BLaER1 (cell line): ENCODE results near the gene ATM.
A peak's percentile ranks its signal among the peaks of the same experiment; 100 is the strongest.
"Not testable (repeated sequence)": the region's sequence is repeated elsewhere in the genome, so short reads cannot be mapped to it uniquely, and the experiment has no call there.

Experiments used
- H3K27ac ChIP-seq: shearing (Covaris generic); formaldehyde crosslinking; 2 replicates; pipeline ENCODE4 v1.8.1; 2022
- H3K27me3 ChIP-seq: shearing (Covaris generic); formaldehyde crosslinking; 2 replicates; pipeline ENCODE4 v1.8.1; 2022
- H3K36me3 ChIP-seq: shearing (Covaris generic); formaldehyde crosslinking; 2 replicates; pipeline ENCODE4 v1.8.1; 2022
- H3K4me1 ChIP-seq: shearing (Covaris generic); formaldehyde crosslinking; 2 replicates; pipeline ENCODE4 v1.8.1; 2022
- H3K4me2 ChIP-seq: shearing (Covaris generic); formaldehyde crosslinking; 2 replicates; pipeline ENCODE4 v1.8.1; 2022
- H3K4me3 ChIP-seq: shearing (Covaris generic); formaldehyde crosslinking; 2 replicates; pipeline ENCODE4 v1.8.1; 2022
- H3K9ac ChIP-seq: shearing (Covaris generic); formaldehyde crosslinking; 2 replicates; pipeline ENCODE4 v1.8.1; 2022
- H3K9me3 ChIP-seq: shearing (Covaris generic); formaldehyde crosslinking; 2 replicates; pipeline ENCODE4 v1.8.1; 2022
- H4K20me1 ChIP-seq: shearing (Covaris generic); formaldehyde crosslinking; 2 replicates; pipeline ENCODE4 v1.8.1; 2022
- Cebpa-rat ChIP-seq: shearing (Covaris generic); IDR thresholded peaks from 2 replicates; pipeline ENCODE4 v1.8.1; 2022

ATM gene

DNA sequence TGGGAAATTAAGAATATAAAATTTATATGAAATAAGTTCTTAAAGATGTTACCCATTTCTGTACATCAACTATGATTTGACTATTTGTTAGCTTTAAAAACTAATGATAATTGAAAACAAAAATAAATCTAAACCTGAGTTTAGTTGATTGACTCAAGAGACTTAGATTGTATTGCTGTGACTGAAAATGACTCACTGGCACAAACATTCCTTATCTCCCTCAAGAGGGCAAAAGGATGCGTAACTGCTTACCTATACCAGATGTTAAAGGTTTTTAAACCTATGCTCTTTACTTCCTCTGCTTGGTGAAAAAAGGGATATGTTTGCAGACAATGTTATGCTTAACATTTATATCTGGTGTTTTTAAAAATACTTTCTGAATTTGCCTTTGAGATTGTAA lies 30.3 kb downstream of the ATM start:
- H3K27me3 ChIP-seq = no peaks in the 10 kb centered on the region
- no peak overlapping the region for H3K4me2 ChIP-seq
- H3K36me3 ChIP-seq = peaks cover 71% of the 10 kb centered on the region
- H3K9me3 ChIP-seq = no peaks in the 10 kb centered on the region
- TF ChIP-seq Cebpa-rat = no peak
- no peak overlapping the region for H3K27ac ChIP-seq
- H4K20me1 ChIP-seq = no peaks in the 10 kb centered on the region
- H3K9ac ChIP-seq = no peak overlapping the region
- H3K4me3 ChIP-seq = no peak overlapping the region
- no peaks in the 10 kb centered on the region for H3K4me1 ChIP-seq

DNA sequence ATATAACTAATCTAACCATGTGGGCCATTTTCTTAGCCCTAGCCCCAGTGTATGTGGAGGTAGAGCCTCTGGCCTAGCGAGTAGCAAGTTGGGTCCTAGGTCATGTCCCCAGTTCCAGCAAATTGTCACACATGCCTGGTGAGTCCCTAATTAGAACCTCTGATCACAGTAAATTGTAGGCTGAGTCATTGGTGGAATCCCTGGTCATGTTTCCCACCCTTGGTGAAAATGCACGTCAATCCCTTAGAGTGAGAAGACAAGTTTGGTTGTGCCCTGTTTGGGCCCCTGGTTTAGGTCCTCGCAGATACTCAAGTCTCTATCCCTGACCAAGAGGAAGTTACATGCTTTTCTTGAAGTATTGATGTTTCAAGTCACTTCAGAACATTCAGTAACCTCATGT lies 46.7 kb downstream of the ATM start:
- Histone ChIP-seq H3K4me3 (no peak overlapping the region), H3K36me3 (peaks cover 63% of the 10 kb centered on the region), H3K9me3 (peaks cover 20% of the 10 kb centered on the region), H3K27ac (no peak overlapping the region), H3K4me2 (no peak overlapping the region), H3K4me1 (no peaks in the 10 kb centered on the region), H3K9ac (no peak overlapping the region), H3K27me3 (no peaks in the 10 kb centered on the region), H4K20me1 (no peaks in the 10 kb centered on the region)
- TF ChIP-seq Cebpa-rat = no peak

DNA sequence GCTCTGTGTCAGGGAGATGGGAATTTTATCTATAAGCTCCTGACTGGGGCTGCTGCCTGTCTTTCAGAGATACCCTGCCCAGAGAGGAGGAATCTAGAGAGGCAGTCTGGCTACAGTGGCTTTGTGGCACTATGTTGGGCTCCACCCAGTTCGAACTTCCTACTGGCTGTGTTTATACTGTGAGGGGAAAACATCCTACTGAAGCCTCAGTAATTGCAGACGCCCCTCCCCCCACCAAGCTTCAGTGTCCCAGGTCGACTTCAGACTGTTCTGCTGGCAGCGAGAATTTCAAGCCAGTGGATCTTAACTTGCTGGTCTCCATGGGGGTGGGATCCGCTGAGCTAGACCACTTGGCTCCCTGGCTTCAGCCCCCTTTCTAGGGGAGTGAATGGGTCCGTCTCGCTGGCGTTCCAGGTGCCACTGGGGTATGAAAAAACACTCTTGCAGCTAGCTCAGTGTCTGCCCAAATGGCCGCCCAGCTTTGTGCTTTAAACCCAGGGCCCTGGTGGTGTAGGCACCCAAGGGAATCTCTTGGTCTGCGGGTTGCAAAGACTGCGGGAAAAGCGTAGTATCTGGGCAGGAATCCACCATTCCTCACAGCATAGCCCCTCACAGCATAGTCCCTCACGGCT lies 54.2 kb downstream of the ATM start:
- not testable (repeated sequence) for H3K27ac ChIP-seq, H3K27me3 ChIP-seq, H3K4me3 ChIP-seq, H3K4me1 ChIP-seq, H3K9ac ChIP-seq, H3K4me2 ChIP-seq, H4K20me1 ChIP-seq
- peaks cover 26% of the 10 kb centered on the region for H3K9me3 ChIP-seq
- H3K36me3 ChIP-seq = peaks cover 71% of the 10 kb centered on the region

DNA sequence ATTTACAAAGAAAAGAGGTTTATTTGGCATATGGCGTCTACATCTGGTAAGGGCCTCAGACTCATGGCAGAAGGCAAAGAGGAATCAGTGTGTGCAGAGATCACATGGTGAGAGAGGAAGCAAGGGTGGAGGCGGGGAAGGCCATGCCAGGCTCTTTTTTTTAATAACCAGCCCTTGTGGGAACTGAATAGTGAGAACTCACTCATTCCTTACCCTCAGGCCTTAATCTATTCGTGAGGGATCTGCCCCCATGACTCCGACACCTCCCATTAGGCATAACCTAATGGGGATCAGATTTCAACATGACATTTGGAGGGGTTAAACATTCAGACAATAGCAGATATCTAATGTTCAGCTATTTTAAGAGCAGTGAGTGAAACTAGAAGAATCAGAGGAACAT lies 55.7 kb downstream of the ATM start:
- Histone ChIP-seq H3K4me2 (no peak overlapping the region), H3K9me3 (peaks cover 16% of the 10 kb centered on the region), H3K36me3 (peaks cover 70% of the 10 kb centered on the region), H4K20me1 (no peaks in the 10 kb centered on the region), H3K27ac (no peak overlapping the region), H3K4me1 (no peaks in the 10 kb centered on the region), H3K4me3 (no peak overlapping the region), H3K9ac (no peak overlapping the region), H3K27me3 (no peaks in the 10 kb centered on the region)
- no peak for TF ChIP-seq Cebpa-rat

DNA sequence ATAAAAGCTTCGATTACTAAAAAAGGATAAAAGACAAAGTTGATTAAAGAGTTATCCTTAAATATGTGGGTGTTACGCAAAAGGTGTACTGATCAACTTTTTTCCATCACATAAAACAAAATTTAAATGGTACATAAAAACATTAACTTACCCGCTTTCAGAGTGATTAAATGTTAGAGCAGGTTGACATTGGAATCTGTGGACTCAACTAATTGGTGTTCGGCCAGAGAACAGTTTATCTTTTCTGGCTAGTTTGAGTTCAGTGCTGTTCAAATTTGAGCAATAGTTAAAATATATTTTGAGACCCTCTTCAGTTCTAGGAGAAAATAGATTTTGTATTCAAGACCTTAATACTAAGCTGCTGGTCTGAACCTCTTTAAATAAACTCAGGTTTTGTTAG lies 56.1 kb downstream of the ATM start:
- Histone ChIP-seq H3K27ac (no peak overlapping the region), H3K36me3 (peaks cover 68% of the 10 kb centered on the region), H3K9ac (no peak overlapping the region), H3K4me1 (no peaks in the 10 kb centered on the region), H3K9me3 (peaks cover 12% of the 10 kb centered on the region), H4K20me1 (no peaks in the 10 kb centered on the region), H3K4me3 (no peak overlapping the region), H3K27me3 (no peaks in the 10 kb centered on the region), H3K4me2 (no peak overlapping the region)
- no peak for TF ChIP-seq Cebpa-rat

DNA sequence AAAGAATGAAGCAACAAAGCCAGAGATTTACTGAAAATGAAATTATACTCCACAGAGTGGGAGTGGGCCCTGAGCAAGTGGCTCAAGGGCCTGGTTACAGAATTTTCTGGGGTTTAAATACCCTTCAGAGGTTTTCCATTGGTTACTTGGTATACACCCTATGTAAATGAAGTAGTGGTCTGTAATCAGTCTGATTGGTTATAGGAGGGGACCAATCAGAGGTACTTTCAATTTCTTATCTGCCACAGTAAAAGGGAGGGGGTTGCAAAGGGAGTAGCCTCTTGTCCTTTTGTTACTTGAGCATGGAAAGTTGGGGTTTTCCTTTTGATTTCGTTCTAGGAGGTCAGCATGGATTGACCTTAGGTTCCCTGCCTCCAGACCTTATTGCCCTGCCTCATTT lies 63.5 kb downstream of the ATM start:
- H3K9me3 ChIP-seq = no peaks in the 10 kb centered on the region
- H3K27me3 ChIP-seq = no peaks in the 10 kb centered on the region
- no peak for TF ChIP-seq Cebpa-rat
- H3K4me1 ChIP-seq = peaks cover 11% of the 10 kb centered on the region
- no peak overlapping the region for H3K27ac ChIP-seq
- H3K4me2 ChIP-seq = no peak overlapping the region
- no peaks in the 10 kb centered on the region for H4K20me1 ChIP-seq
- H3K9ac ChIP-seq = no peak overlapping the region
- peaks cover 81% of the 10 kb centered on the region for H3K36me3 ChIP-seq
- no peak overlapping the region for H3K4me3 ChIP-seq

DNA sequence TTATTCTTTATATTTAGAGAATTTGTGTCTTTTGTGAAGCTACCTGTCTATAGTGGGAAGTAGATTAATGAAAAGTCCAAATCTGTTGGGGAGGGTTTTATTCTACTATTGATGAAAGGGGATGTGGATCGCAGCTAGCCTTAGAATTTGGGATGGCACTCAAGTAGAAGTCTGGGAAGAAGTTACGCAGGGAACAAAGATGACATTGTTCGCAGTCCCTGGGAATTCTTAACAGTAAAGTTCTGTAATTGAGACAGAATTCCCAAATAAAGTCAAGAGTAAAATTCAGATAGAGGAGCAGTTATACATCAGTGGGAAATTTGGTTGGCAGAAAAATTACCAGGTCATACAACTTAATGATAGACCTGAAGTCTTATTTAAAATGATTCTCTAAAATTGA lies 64.1 kb downstream of the ATM start:
- no peak overlapping the region for H3K9ac ChIP-seq
- H4K20me1 ChIP-seq = no peaks in the 10 kb centered on the region
- H3K27ac ChIP-seq = no peak overlapping the region
- H3K4me1 ChIP-seq = peaks cover 11% of the 10 kb centered on the region
- TF ChIP-seq Cebpa-rat = no peak
- H3K27me3 ChIP-seq = no peaks in the 10 kb centered on the region
- H3K36me3 ChIP-seq = peaks cover 81% of the 10 kb centered on the region
- H3K4me2 ChIP-seq = no peak overlapping the region
- H3K9me3 ChIP-seq = no peaks in the 10 kb centered on the region
- no peak overlapping the region for H3K4me3 ChIP-seq

DNA sequence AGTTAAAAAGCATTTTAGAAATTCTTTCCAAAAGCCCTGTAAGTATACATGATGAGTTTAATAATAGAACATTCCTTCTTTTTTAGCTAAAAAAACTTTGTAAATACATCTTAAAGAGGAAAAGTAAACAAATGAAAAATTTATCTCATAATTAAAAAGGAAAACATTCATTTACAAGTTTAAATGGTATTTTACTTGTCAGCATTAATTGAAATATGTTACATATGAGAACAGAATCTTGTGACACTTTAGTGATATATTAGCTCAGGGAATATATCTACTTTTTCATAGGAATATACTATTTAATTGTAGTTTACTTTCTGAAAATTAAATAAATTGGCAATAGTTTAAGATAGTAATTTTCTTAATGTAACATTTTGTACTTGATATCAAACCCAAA lies 66.2 kb downstream of the ATM start:
- not testable (repeated sequence) for H3K4me2 ChIP-seq, H3K9ac ChIP-seq, H4K20me1 ChIP-seq, H3K4me3 ChIP-seq, H3K9me3 ChIP-seq, H3K27ac ChIP-seq, H3K27me3 ChIP-seq
- peaks cover 77% of the 10 kb centered on the region for H3K36me3 ChIP-seq
- peaks cover 11% of the 10 kb centered on the region for H3K4me1 ChIP-seq

DNA sequence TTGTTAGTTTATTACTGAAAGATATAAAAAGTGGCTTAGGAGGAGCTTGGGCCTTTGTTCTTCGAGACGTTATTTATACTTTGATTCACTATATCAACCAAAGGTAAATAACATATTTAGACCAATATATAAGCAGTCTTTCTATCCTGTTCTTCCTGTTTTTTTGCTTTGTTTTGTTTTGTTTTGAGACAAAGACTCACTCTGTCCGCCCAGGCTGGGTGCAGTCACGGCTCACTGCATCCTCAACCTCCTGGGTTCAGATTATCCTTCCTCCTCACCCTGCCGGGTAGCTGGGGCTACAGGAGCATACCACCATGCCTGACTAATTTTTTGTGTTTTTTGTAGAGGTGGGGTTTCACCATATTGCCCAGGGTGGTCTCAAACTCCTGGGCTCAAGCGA lies 66.8 kb downstream of the ATM start:
- H3K9me3 ChIP-seq = no peaks in the 10 kb centered on the region
- H3K9ac ChIP-seq = no peak overlapping the region
- H3K4me2 ChIP-seq = peak overlapping the region; percentile 72
- peaks cover 76% of the 10 kb centered on the region for H3K36me3 ChIP-seq
- peaks cover 11% of the 10 kb centered on the region for H3K4me1 ChIP-seq
- no peaks in the 10 kb centered on the region for H4K20me1 ChIP-seq
- H3K27ac ChIP-seq = peak overlapping the region; percentile 67
- H3K4me3 ChIP-seq = no peak overlapping the region
- no peak for TF ChIP-seq Cebpa-rat
- no peaks in the 10 kb centered on the region for H3K27me3 ChIP-seq

DNA sequence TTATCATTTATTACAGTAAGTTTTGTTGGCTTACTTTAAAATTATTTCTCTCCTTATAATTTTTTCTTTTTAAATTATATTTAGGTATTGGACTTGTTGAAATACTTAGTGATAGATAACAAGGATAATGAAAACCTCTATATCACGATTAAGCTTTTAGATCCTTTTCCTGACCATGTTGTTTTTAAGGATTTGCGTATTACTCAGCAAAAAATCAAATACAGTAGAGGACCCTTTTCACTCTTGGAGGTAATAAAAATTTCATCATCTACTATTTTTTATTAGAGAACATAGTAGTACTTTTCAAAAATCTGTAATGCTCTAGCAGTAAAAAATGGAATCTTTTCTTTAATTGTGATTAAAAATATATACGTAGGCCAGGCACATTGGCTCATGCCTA lies 70.4 kb downstream of the ATM start:
- Histone ChIP-seq H3K27me3 (no peaks in the 10 kb centered on the region), H3K4me2 (no peak overlapping the region), H3K4me1 (peaks cover 11% of the 10 kb centered on the region), H3K9ac (no peak overlapping the region), H3K4me3 (no peak overlapping the region), H3K9me3 (no peaks in the 10 kb centered on the region), H3K36me3 (peaks cover 71% of the 10 kb centered on the region), H3K27ac (no peak overlapping the region), H4K20me1 (no peaks in the 10 kb centered on the region)
- no peak for TF ChIP-seq Cebpa-rat

DNA sequence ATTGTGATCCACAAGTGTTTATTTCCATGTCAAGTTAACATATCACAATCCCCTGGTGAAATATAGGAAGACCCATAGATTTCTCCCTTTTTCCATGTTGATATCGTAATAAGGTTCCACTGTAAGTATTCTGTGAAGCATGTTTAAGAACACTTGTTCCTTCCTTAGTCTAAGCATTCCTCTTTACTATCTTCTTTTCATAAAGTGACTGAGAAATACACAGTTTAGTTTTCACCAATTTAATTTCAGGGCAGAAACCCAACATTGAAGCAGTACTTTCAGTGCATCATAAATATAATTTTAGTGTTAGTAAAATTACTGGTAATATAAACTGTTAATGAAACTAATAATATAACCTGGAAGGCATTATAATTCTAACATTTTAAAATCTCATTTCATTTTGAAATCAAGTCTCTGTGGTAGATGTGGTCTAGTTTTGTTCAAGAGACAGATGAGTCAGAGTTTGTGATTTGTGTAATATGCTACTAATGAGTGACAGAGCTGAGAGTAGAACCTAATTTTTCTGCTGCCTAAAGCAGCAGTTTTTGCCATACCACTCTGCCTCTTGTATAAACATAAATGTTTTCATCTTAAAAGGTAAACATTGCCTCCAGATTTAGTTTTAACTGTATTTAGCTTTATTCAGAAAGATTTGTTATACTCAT lies 79.4 kb downstream of the ATM start:
- Histone ChIP-seq H3K36me3 (peaks cover 72% of the 10 kb centered on the region), H3K9ac (no peak overlapping the region), H3K4me3 (no peak overlapping the region), H3K9me3 (no peaks in the 10 kb centered on the region), H3K27ac (no peak overlapping the region), H3K27me3 (no peaks in the 10 kb centered on the region), H3K4me1 (no peaks in the 10 kb centered on the region), H3K4me2 (no peak overlapping the region), H4K20me1 (no peaks in the 10 kb centered on the region)
- no peak for TF ChIP-seq Cebpa-rat
